ENCODE measurements around the gene ETAA1. TPM values are rescaled to one million over a fixed set of nuclear protein-coding genes. Genes with fewer than 3 reads are reported as not detected.

ETAA1 gene
- total and polyA plus RNA-seq, 2 of the 4 experiments (the other 2 are of a cell fraction): 6.9 to 8.1 TPM

- Histone ChIP-seq H3K79me1 (ENCODE audit: low read depth in 1 of 2, low read length in 2 of 2) (peaks cover 0 to 24% of the 10 kb centered on the region in 2 experiments; a peak in 3 of 4 replicates), H3K9me3 (ENCODE audit: control insufficient read depth, insufficient read depth, low read length) (no peaks in the 10 kb centered on the region), H2AFZ (replicated peaks; ENCODE audit: low read length, poor library complexity) (no peak overlapping the region), H4K8ac (ENCODE audit: low read depth in 2 of 2, low read length in 2 of 2) (peak overlapping the region in 1 of 2 experiments; percentile 68; a peak in 2 of 4 replicates), H3K27ac (ENCODE audit: insufficient read depth, low read length) (peak overlapping the region; percentile 44; the same call in 1 of the 2 replicates), H4K20me1 (ENCODE audit: insufficient read depth, low read length) (no peaks in the 10 kb centered on the region), H3K36me3 (ENCODE audit: control insufficient read depth, insufficient read depth, low read length) (peaks cover 9% of the 10 kb centered on the region; the same call in 1 of the 2 replicates), H3K9ac (ENCODE audit: low read depth, low read length) (no peak overlapping the region), H3K4me1 (ENCODE audit: control insufficient read depth, insufficient read depth, low read length) (no peaks in the 10 kb centered on the region; the same call in 1 of the 2 replicates), H3K4ac (ENCODE audit: low read depth, low read length) (peak overlapping the region; percentile 73; the same call in 1 of the 2 replicates), H3K4me3 (ENCODE audit: insufficient read depth, low read depth, low read length) (no peak overlapping the region), H2BK20ac (ENCODE audit: low read depth, low read length) (peak overlapping the region; percentile 83; the same call in 1 of the 2 replicates), H3K4me2 (ENCODE audit: low read depth, low read length) (peak overlapping the region; percentile 91), H3K27me3 (ENCODE audit: control insufficient read depth, insufficient read depth, low read length) (no peaks in the 10 kb centered on the region), H3K18ac (ENCODE audit: low read depth, low read length) (peak overlapping the region; percentile 87; the same call in 1 of the 2 replicates), H2AK5ac (ENCODE audit: low read depth, low read length) (peak overlapping the region; percentile 45; the same call in 1 of the 2 replicates), H3K14ac (replicated peaks; ENCODE audit: low read depth, low read length) (no peak overlapping the region), H3K56ac (ENCODE audit: extremely low read depth, insufficient read depth, low read length) (peak overlapping the region; percentile 75; the same call in 1 of the 2 replicates), H2BK120ac (ENCODE audit: low read depth, low read length) (peak overlapping the region; percentile 76), H2BK15ac (ENCODE audit: low read depth, low read length) (peak overlapping the region; percentile 47; the same call in 1 of the 3 replicates), H3K23ac (ENCODE audit: low read depth, low read length) (peak overlapping the region; percentile 67; the same call in 1 of the 2 replicates), H2BK5ac (ENCODE audit: low read depth, low read length, poor library complexity, severe bottlenecking) (peak overlapping the region; percentile 93), H2AK9ac (replicated peaks; ENCODE audit: low read depth, low read length, poor library complexity) (no peak overlapping the region), H4K91ac (ENCODE audit: insufficient read depth, low read depth, low read length) (peak overlapping the region; percentile 82), H4K5ac (ENCODE audit: low read depth, low read length) (peak overlapping the region; percentile 70; the same call in 1 of the 2 replicates), H3K9me1 (ENCODE audit: insufficient read depth, low read length) (no peaks in the 10 kb centered on the region)
- no CpG with 5 or more reads among the region's 4 CpGs for WGBS, 2 experiments (ENCODE audit: extremely low coverage in 2 of 2, insufficient read length in 1 of 2)
- DNase-seq (peak; percentile 71), ATAC-seq (ENCODE audit: low read depth) (peak; percentile 1; the same call in 1 of the 2 replicates)
- no peak for TF ChIP-seq NFE2L2 (IDR thresholded peaks at IDR 0.05; ENCODE audit: low read depth, low read length)
- peak; percentile 62; the same call in 1 of the 2 replicates for TF ChIP-seq FOS (IDR thresholded peaks at IDR 0.05; ENCODE audit: low read depth, low read length)
- dilution Hi-C loops (cut with HindIII; ENCODE audit: low sequenced_read_pairs, unreplicated experiment) (no loop called here), intact Hi-C loops (cut with micrococcal nuclease) (loop anchor here (10.0 kb wide), 1 partner anchor 506 kb away; no protein-coding TSS in a partner anchor), in situ Hi-C loops (cut with MboI; ENCODE audit: low sequenced_read_pairs) (no loop called here)
- POLR2A ChIA-PET (ENCODE audit: unreplicated experiment): no interaction called here
- no TSS peak for BruUV-seq (replicated peaks)
- CTCF ChIA-PET: interaction anchor here (0.6 to 1.3 kb wide), 2 partner anchors 10 to 23 kb away, joined by 3 read pairs; no protein-coding TSS in a partner anchor
Measured at GRCh38 chr2:67400560-67401485, 3.7 kb downstream of the ETAA1 start.

Data from IMR-90 (cell line).